NCI-H2227 (cell line): Measurements from ENCODE around the gene WIPF1.
"Not testable (repeated sequence)": the region's sequence is repeated elsewhere in the genome, so short reads cannot be mapped to it uniquely, and the experiment has no call there.

Experiments used
- DNase-seq: peaks from one replicate; lab custom pipeline; 2025; ENCODE audit not compliant: unreplicated experiment; lab: John Stamatoyannopoulos, UW

Gene WIPF1

DNA sequence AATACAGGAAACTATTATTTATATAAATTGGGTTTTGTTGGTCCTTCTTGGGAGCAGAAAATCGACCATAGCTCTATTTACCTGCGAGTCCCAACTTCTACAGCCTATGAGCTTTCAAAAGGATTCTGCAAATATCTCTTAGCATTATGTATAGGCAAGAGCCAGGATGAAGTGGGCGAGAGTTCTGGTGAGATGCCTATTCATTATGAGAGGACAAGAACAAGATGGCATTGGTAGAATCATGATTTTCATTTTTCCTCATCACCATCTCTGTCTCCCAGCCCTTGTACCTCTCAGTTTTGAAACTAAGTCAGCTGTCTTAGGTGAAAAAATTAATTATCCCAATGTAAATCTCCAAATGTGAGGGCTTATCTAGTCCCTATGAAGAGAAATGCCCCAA, 25.0 kb downstream of the WIPF1 start:
- no peak for DNase-seq

DNA sequence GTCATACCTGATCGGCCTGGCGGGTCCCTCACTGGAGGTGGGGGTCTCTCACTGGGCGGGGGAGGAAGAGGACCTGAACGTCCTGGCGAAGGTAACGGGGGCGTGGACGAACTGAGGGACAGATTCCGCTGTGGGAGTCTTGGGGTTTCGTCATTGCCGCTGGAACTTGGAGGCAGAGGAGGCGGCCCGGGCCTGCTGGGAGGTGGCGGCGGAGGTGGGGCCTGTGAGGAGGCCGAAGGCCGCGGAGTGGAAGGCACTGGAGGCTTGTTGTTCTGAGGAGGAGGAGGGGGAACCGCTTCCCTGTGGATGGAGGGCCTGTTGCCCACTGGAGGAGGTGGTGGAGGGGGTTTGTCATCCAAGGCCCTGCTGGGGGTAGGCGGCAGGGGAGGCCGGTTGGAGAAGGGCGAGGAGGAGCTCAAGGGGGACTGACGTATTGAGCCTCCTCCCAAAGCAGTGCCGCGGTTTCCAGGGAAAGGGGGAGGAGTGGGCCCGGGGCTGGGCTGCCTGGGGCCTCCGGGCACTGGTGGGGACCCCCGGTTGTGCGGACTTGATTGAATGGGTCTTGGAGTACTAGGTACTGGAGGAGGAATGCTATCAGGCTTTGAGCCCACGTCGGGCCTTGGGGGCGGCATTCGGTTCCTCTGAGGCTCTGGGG, 25.8 kb downstream of the WIPF1 start:
- DNase-seq = no peak

DNA sequence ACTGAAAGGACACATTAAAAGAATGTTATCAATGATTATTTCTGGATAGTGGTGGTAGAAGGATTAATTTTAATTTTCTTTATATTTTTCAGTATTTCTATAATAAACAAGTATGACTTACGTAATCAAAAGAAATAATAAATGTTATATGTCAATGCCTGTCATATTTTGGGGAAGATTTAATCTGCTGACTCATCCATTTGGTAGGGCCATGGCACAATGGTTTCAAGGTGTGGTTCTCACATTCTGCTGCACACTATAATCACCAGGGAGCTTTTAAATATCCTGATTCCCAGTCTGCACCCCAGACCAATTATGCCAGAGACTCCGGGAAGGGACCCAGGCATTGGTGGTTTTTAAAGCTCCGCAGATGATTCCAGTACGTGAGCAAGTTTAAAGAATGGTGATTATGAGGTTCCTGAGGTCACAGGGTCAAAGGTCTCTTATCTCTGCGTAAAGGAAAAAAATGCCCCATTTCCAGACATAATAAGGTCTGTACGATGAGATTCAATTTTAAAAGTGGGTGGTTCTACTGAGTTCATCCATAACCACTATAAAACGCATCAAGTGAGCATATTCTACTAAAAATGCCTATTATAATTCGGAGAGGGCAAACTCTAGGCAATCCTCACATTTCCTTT, 27.2 kb downstream of the WIPF1 start:
- no peak for DNase-seq

DNA sequence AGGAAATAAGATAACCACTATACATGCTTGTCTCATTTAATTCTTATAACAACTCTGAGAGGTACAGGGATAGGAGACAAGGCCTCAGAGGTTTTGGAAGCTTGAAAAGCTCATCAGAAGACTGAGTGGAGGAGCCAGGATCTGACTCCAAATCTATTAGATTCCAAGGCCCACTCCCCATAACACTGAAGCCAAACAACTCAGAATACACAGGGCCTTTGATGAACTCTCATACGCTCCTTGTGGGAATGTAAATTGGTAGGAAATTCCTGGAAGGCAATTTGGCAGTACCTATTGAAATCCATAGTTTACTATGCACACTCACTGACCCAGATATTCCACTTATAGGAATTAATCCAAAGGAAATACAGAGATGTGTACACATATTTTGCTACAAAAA, 27.9 kb downstream of the WIPF1 start:
- DNase-seq = no peak

DNA sequence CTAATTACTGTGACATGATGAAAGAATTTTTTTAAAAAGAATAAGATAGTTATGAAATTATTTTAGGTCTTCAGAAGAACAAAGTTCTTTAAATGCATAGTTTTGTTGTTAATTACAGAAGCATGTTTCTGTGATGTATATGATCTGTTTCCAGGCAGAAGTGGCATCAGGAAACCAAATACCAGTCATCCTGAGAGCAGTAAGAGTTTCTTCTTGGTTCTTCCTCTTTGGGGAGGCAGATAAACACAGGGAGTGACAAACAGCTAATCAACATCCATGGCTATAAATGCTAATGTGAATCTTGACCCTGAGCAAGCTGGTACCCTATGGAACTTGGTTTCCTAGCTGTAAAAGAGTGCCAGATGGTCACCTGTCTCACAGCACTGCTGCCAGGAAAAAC, 29.2 kb downstream of the WIPF1 start:
- DNase-seq = no peak

DNA sequence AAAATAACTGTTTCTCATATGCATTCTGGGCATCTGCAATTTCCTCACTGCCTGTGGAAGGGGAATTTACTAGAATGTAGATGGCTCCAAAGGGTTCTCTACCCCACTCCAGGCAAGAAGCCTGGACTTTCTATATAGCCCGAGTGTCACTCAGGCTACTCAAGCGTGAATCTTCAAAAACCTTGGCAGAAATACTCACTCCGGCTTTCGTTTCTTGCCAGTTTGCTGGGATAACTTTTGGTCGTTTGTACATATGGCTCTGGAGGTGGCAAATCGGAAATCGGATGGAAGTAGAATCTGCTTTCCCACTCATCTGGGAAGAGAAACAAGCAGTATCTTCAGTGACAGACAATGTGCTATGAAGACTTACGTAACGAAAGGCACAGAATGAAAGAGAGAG, 30.7 kb downstream of the WIPF1 start:
- DNase-seq = no peak

DNA sequence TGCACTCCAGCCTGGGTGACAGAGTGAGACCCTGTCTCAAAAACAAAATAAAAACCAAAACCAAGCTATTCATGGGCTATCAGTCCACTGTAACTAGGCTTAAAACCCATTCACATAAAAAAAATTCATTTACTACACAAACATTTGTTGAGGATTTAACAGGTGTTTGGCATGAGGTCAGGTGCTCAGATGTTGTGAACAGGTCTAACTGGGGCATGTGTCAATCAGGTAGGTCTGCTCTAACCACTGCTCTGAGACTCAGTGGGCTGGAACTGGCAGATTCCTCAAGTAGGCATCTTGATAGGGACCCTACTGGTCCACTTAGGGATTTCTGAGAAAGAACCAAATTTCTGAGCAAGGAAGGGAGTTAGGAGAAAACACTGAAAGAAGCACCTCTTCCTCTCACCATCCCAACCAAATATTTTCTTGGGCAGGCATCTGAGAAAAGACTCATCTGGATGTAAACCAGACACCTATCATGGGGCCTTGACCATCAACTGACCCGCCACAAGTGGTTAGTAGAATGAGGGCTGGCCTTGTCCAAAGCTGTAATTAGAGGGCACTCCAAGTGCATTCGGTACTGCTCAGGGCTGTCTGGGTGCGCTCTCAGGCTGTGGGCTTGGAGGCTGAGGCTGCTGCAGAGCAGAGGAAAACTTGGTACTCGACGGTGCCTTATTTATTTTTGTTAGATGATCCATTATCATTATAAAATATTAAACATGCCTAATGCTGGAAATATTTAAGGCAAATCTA, 33.9 kb downstream of the WIPF1 start:
- DNase-seq = peak; percentile 42

DNA sequence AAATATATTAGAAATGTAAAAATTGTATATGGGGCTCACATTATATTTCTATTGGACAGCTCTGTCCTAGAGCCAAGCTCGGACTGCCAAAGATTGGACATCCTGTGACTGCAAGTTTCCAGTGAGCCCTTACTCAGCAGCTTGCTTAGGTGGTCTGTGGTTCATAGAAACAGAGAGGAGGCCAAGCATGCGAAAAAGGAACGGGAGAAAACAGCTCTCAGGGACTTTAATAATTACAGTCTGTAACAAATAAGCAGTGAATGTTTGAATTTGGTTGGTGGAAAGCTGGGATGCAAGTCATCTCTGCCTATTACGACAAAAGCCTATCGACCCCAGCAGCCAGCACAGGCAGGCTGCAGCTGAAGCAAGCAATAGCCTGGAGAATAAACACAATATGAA, 35.6 kb downstream of the WIPF1 start:
- DNase-seq = peak; percentile 68

DNA sequence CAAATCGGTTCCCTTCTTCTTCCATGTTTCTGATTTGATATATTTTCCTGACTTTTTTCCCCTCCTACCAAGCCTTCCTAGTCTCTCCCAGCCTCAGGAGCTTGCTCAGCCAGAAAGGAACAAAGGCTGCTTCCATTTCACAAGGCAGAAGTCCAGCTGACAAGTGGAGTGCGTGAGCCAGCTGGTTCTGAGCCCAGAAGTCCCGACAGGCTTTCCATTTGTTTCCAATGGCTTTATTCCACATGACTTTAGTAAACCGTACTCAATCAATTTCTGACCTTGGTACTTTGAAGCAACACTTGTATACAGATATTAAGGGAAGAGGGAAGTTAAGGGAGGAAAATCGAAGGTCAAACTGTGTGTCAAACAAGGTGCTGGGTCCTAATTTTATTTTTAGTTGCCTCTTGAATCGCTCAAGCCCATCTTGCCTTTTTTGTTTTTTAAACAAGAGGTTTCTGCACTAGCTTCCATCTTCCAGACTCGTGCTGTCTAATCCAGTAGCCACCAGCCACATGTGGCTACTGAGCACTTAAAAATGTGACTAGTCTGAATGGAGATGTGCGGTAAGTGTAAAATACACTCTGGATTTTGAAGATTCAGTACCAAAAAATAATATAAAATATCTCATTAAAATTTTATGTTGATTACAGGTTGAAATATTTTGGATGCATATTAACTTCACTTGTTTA, 36.2 kb downstream of the WIPF1 start:
- DNase-seq = peak; percentile 38

DNA sequence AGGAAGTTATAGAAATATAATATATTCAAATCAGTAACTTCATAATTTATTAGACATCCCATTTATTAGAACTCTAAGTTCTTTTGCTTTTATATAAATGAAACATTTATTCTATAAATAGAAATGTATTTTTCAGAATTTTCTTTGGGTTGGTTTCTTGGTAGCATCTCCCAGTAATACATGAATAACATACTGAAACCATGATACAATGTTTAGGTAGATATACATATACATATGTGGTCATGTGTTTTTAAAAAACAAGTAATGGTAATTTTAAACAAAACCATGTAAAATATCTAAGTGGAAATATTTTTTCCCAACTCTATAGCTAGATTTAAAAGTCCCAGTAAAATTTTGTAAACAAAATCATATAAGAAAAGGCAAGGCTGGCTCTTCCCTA, 36.9 kb downstream of the WIPF1 start:
- DNase-seq = no peak

DNA sequence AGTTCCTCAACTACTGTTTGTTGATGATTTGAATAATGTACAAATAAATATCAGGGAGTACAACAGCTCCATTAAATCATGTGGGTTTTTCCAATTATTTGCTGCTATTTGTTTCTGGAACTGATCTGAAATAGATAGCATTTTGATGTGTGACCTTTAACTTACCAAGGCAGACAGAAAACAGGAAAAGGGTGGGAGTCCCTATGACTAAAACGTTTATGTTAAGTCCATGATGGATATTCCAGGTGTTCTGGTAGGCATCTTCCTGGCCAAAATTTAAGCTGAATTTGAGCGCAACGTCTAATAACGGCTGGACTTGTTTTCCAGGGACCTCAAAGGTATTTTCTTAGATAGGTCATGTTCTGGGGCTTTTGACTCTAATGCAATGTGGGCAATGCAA, 41.6 kb downstream of the WIPF1 start:
- DNase-seq = no peak

DNA sequence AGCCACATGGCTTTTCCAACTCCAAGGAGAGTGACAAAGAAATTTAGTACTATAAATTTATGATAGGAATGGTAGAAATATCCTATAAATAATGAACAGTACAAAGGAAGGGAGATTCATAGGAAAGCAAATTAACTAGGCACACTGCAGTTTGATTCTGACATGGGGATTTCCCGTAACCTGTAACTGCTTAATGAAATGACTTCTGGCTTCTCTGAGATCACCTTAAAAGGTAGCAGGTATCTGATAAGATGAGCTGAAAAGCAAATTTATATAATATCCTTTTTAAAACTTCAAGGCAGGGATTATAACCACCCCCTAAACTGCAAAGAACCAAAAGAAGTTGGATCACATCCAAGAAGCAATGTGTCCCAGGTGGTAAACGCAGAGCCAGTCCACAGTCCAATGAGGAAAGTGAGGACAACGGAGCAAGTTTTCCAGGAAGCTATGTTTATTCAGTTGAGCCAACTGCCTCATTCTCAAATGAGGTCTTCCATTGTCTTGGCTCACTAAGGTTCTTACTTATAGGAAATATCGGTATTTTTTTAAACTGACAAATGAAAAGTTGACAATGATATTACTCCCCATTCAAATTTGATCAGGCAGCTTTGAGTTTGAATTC, 43.0 kb downstream of the WIPF1 start:
- DNase-seq = no peak

DNA sequence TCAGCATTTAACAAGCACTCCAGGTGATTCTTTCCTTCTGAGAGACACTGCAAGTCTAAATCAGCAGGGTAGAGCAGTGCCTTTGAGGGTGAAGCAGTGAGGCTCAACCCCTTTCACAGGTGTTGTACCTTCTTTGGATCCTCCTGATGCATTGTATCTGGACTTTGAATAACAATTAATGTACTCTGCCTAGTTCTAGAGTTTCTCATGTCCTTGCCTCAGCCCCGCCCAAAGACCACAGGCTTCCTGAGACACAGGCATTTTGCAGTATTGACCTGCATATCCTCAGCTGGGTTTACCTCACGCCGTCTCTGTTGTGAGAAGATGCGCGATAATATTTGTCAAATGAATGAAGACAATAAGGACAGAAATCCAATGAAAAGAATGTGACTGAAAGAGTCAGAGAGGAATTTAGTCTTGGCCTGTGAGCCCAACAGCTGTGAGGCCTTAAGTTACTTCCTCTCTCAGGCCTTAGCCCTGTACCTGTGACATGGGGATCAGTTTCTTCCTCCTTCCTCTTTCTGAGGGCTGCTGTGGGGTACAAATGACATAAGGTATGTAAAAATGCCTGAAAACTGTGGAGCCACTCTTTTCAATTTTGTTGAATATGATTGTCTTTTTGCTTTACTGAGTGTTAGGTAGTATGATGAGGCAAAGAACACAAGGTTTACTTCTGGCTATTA, 43.7 kb downstream of the WIPF1 start:
- no peak for DNase-seq

DNA sequence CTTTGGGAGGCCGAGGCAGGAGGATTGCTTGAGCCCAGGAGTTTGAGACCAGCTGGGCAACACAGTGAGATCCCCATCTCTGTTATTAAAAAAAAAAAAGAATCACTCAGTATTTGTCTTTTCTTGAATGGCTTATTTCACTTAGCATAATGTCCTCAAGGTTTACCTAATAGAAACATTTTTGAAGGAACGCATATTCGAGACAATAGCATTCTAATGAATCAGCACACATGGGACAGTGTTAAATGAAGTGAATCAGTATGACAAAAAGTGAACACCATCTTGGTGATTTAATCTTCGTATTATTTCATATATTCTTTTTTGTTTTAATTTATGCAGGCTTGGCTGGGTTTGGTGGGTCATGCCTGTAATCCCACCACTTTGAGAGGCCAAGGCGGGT, 44.7 kb downstream of the WIPF1 start:
- DNase-seq = no peak

DNA sequence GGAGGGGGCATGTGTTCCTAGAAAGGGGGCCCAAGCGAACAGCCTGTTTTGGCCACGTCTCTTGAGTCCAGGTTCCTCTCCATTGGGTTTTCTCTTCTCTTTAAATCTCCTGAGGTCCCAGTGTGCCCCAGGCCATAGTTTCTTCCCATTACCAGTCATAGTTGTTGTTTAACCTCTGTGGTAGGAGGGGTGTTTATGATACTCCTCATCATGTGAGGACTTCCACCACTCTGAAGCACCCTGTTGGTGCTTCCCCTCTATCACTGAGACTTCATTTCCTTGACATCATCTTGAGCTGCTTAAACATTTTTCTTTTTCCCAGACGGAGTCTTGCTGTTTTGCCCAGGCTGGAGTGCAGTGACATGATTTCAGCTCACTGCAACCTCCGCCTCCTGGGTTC, 45.9 kb downstream of the WIPF1 start:
- no peak for DNase-seq

DNA sequence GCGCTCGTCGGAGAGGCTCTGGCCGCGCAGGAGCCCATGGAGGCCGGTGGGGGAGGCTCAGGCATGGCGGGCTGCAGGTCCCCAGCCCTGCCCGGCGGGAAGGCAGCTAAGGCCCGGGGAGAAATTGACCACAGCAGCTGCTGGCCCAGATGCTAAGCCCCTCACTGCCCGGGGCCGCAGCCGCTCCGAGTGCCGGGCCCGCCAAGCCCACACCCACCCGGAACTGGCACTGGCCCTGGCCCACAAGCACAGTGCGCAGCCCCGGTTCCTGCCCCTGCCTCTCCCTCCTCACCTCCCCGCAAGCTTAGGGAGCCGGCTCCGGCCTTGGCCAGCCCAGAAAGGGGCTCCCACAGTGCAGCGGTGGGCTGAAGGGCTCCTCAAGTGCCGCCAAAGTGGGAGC, 49.0 kb downstream of the WIPF1 start:
- DNase-seq = not testable (repeated sequence)

DNA sequence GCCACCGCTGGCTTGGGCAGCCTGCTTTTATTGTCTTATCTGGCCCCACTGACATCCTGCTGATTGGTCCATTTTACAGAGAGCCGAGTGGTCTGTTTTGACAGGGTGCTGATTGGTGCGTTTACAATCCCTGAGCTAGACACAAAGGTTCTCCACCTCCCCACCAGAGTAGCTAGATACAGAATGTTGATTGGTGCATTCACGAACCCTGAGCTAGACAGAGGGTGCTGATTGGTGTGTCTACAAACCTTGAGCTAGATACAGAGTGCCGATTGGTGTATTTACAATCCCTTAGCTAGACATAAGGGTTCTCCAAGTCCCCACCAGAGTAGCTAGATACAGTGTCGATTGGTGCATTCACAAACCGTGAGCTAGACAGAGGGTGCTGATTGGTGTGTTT, 49.6 kb downstream of the WIPF1 start:
- not testable (repeated sequence) for DNase-seq

DNA sequence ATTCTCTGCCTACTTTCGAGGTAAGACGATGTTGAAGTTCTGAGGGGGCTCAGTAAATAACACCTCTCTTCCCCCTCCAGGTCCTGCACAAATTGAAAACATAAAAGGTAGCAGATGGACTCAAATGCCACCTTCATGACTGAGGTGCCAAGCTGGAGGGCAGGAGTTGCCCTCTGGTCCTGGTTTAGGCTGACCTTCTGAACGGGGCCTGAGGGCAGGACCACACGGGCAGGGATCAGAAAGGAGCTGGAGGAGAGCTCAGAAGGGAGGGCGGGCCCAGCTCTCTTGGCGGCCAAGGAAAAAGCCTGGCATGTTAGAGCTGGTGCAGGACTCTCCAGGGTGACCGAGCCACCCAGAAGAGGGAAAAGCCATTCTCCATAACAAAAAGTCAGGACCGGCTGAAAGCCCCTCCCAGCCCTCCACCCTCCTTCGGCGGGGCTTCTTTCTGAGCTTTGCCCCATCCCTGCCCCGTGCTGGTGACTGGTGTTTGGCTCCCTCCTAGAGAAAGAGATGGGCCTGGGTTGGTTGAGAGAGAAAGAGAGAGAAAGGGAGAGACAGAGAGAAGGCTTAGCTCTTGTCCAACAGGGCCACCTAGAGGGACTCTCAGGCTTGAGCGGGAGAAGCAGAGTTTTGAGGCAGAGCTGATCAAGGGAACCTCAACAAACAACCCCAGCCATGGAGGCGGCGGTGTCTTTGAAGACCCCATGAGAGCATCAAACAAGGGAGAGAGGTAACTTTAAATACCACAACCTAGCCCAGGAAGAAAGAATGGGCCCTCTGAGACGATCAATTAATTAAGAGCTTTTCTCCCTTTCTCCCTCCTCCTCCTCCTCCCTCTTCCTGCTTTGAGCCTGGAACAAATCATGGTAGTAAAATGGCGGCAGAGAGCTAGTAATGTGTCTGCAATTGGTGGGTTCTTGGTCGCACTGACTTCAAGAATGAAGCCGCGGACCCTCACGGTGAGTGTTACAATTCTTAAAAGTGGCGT, 50.8 kb downstream of the WIPF1 start:
- no peak for DNase-seq

DNA sequence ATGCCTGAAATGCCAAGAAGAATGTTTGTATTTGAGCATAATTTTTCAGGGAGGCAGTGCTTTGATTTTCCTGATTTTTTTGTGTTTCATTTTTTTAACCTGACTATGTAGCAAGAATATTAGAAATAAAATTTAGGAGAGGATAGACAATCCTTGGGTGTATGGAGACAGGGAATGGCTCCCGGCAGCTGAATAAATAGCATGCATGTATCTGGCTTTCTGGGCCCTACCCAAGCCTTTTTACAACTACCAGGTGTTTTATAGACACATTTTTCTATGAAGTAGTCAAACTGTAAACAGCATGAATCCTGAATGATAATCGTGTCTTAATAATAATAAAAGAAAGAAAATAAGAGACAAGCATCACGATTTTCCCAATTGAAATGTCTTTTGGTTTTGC, 52.4 kb downstream of the WIPF1 start:
- no peak for DNase-seq

DNA sequence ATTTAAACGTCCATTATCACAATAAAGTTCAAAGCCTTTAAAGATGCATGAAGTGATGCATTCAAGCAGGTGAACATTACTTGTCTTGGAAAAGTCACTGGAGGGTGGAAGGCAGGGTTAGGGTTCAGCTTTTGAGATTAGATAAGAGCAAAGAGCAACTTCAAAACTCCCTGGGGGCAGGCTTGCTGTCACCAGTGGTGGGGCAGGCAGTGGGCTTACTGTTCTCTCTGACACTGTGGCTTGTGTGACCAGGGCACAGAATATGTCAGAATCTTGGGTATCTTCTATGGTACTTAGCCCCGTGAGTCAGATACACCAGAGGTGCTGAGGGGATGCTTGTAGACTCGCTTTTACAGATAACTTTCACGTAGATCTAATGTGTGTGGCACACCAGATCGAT, 52.8 kb downstream of the WIPF1 start:
- no peak for DNase-seq
